ENCODE measurements around the gene TAF5L.

TAF5L gene

GRCh38 chr1:229651546-229651945 lies 25.6 kb upstream of the TAF5L start:
- Mint-ChIP-seq H3K9me3 (no peaks in the 10 kb centered on the region), H3K4me3 (no peak overlapping the region), H3K27me3 (no peaks in the 10 kb centered on the region), H3K4me1 (no peaks in the 10 kb centered on the region), H3K27ac (no peak overlapping the region)
- DNase-seq (no peak), ATAC-seq (no peak)

GRCh38 chr1:229650045-229650444 lies 24.1 kb upstream of the TAF5L start:
- H3K9me3 Mint-ChIP-seq, result no peaks in the 10 kb centered on the region
- DNase-seq (no peak), ATAC-seq (no peak)

GRCh38 chr1:229648406-229648805 lies 22.5 kb upstream of the TAF5L start:
- DNase-seq (no peak), ATAC-seq (no peak)
- no peak overlapping the region for H3K27ac Mint-ChIP-seq
- H3K9me3 Mint-ChIP-seq, result no peaks in the 10 kb centered on the region
- H3K4me1 Mint-ChIP-seq, result no peaks in the 10 kb centered on the region
- no peak overlapping the region for H3K4me3 Mint-ChIP-seq
- H3K27me3 Mint-ChIP-seq, result no peaks in the 10 kb centered on the region

More at GRCh38 chr1:229650045-229650444, 24.1 kb upstream of the TAF5L start:
- H3K4me1 Mint-ChIP-seq, result no peaks in the 10 kb centered on the region
- H3K27ac Mint-ChIP-seq, result no peak overlapping the region
- H3K27me3 Mint-ChIP-seq, result no peaks in the 10 kb centered on the region
- H3K4me3 Mint-ChIP-seq, result no peak overlapping the region

- Mint-ChIP-seq H3K4me3 (no peak overlapping the region), H3K27ac (peak overlapping the region in 1 of 2 donors; percentile 1), H3K9me3 (no peaks in the 10 kb centered on the region), H3K4me1 (peaks cover 3% of the 10 kb centered on the region), H3K27me3 (no peaks in the 10 kb centered on the region)
- no peak for DNase-seq
- no peak for ATAC-seq
Observed at GRCh38 chr1:229645324-229645993, 19.5 kb upstream of the TAF5L start.

- Mint-ChIP-seq H3K4me1 (peaks cover 7% of the 10 kb centered on the region), H3K27ac (peak overlapping the region in 1 of 2 donors; percentile 82), H3K27me3 (no peaks in the 10 kb centered on the region), H3K9me3 (no peaks in the 10 kb centered on the region), H3K4me3 (no peak overlapping the region)
- DNase-seq (no peak), ATAC-seq (no peak)
Observed at GRCh38 chr1:229643996-229644745, 18.2 kb upstream of the TAF5L start.

- Mint-ChIP-seq H3K9me3 (no peaks in the 10 kb centered on the region), H3K27ac (no peak overlapping the region), H3K27me3 (no peaks in the 10 kb centered on the region), H3K4me3 (no peak overlapping the region), H3K4me1 (peaks cover 12% of the 10 kb centered on the region)
- ATAC-seq (no peak), DNase-seq (no peak)
Observed at GRCh38 chr1:229642970-229643369, 17.0 kb upstream of the TAF5L start.

- H3K4me3 Mint-ChIP-seq, result no peak overlapping the region
- no peaks in the 10 kb centered on the region for H3K9me3 Mint-ChIP-seq
- peaks cover 12% of the 10 kb centered on the region for H3K4me1 Mint-ChIP-seq
- no peaks in the 10 kb centered on the region for H3K27me3 Mint-ChIP-seq
- no peak for ATAC-seq
- no peak for DNase-seq
- H3K27ac Mint-ChIP-seq, result no peak overlapping the region
Observed at GRCh38 chr1:229642376-229642775, 16.5 kb upstream of the TAF5L start.

- Mint-ChIP-seq H3K9me3 (no peaks in the 10 kb centered on the region), H3K4me1 (peaks cover 12% of the 10 kb centered on the region), H3K27ac (peak overlapping the region in 1 of 2 donors; percentile 78), H3K4me3 (no peak overlapping the region), H3K27me3 (no peaks in the 10 kb centered on the region)
- no peak for ATAC-seq
- no peak for DNase-seq
Observed at GRCh38 chr1:229641306-229641705, 15.4 kb upstream of the TAF5L start.

GRCh38 chr1:229640455-229640854 lies 14.5 kb upstream of the TAF5L start:
- Mint-ChIP-seq H3K27ac (no peak overlapping the region), H3K4me1 (peaks cover 12% of the 10 kb centered on the region), H3K9me3 (no peaks in the 10 kb centered on the region), H3K27me3 (no peaks in the 10 kb centered on the region), H3K4me3 (no peak overlapping the region)
- no peak for ATAC-seq
- DNase-seq, result no peak

GRCh38 chr1:229637746-229638145 lies 11.8 kb upstream of the TAF5L start:
- Mint-ChIP-seq H3K4me1 (peaks cover 12% of the 10 kb centered on the region), H3K9me3 (no peaks in the 10 kb centered on the region), H3K27ac (no peak overlapping the region), H3K27me3 (no peaks in the 10 kb centered on the region), H3K4me3 (no peak overlapping the region)
- ATAC-seq (no peak), DNase-seq (no peak)

GRCh38 chr1:229636042-229636441 lies 10.1 kb upstream of the TAF5L start:
- ATAC-seq (no peak), DNase-seq (no peak)
- H3K27ac Mint-ChIP-seq, result peak overlapping the region in 1 of 2 donors; percentile 89
- no peak overlapping the region for H3K4me3 Mint-ChIP-seq
- H3K9me3 Mint-ChIP-seq, result no peaks in the 10 kb centered on the region
- no peaks in the 10 kb centered on the region for H3K27me3 Mint-ChIP-seq
- peaks cover 18% of the 10 kb centered on the region for H3K4me1 Mint-ChIP-seq

GRCh38 chr1:229631966-229632365 lies 6.0 kb upstream of the TAF5L start:
- peaks cover 41% of the 10 kb centered on the region for H3K4me1 Mint-ChIP-seq
- H3K27ac Mint-ChIP-seq, result peak overlapping the region in 1 of 2 donors; percentile 6
- no peak for DNase-seq
- H3K27me3 Mint-ChIP-seq, result no peaks in the 10 kb centered on the region
- no peak overlapping the region for H3K4me3 Mint-ChIP-seq
- no peak for ATAC-seq
- H3K9me3 Mint-ChIP-seq, result no peaks in the 10 kb centered on the region

- no peaks in the 10 kb centered on the region for H3K27me3 Mint-ChIP-seq
- peaks cover 41% of the 10 kb centered on the region for H3K4me1 Mint-ChIP-seq
- no peak for ATAC-seq
- H3K4me3 Mint-ChIP-seq, result no peak overlapping the region
- no peak for DNase-seq
- no peak overlapping the region for H3K27ac Mint-ChIP-seq
- H3K9me3 Mint-ChIP-seq, result no peaks in the 10 kb centered on the region
Observed at GRCh38 chr1:229631148-229631547, 5.2 kb upstream of the TAF5L start.

GRCh38 chr1:229629261-229629660 lies 3.3 kb upstream of the TAF5L start:
- Mint-ChIP-seq H3K27me3 (no peaks in the 10 kb centered on the region), H3K4me3 (no peak overlapping the region), H3K9me3 (no peaks in the 10 kb centered on the region), H3K4me1 (peaks cover 50% of the 10 kb centered on the region), H3K27ac (no peak overlapping the region)
- DNase-seq (no peak), ATAC-seq (no peak)

GRCh38 chr1:229627003-229627402 lies 1.1 kb upstream of the TAF5L start:
- Mint-ChIP-seq H3K27me3 (no peaks in the 10 kb centered on the region), H3K27ac (peak overlapping the region in 1 of 2 donors; percentile 99), H3K9me3 (no peaks in the 10 kb centered on the region), H3K4me3 (peak overlapping the region; percentile 91 to 100), H3K4me1 (peaks cover 71% of the 10 kb centered on the region)
- ATAC-seq, result no peak
- DNase-seq, result no peak

- Mint-ChIP-seq H3K27ac (peak overlapping the region; percentile 79 to 82), H3K4me3 (peak overlapping the region; percentile 86 to 93), H3K4me1 (peaks cover 65% of the 10 kb centered on the region), H3K9me3 (no peaks in the 10 kb centered on the region), H3K27me3 (no peaks in the 10 kb centered on the region)
- ATAC-seq (peak; percentile 29), DNase-seq (peak; percentile 57)
Observed at GRCh38 chr1:229625071-229625914, 629 bp downstream of the TAF5L start.

Measured in stimulated activated naive CD8-positive, alpha-beta T cell treated with anti-CD3 and anti-CD28 coated beads, Interleukin-15, amount 100 ng/mL, for 72 hours (primary cell).